AG09309 (cell line): ENCODE results near the gene GNL1.

Experiments used
- DNase-seq: peaks from one replicate; pipeline ENCODE4 v3.0.0-alpha.2; 2010; ENCODE audit warnings: low read depth
- H3K4me3 ChIP-seq: 2 replicates; pipeline ENCODE4 v1.5.1; 2011; ENCODE audit warnings: mild to moderate bottlenecking, low read depth, low read length, moderate library complexity; ENCODE audit not compliant: control insufficient read depth
- TF ChIP-seq, protein P1 (sequence below): IDR thresholded peaks from 2 replicates; pipeline ENCODE4 v1.5.1; 2011; ENCODE audit warnings: mild to moderate bottlenecking, low read depth, low read length, inconsistent platforms; ENCODE audit not compliant: insufficient read depth, control insufficient read depth; ENCODE audit errors: missing control alignments

The GNL1 gene

DNA sequence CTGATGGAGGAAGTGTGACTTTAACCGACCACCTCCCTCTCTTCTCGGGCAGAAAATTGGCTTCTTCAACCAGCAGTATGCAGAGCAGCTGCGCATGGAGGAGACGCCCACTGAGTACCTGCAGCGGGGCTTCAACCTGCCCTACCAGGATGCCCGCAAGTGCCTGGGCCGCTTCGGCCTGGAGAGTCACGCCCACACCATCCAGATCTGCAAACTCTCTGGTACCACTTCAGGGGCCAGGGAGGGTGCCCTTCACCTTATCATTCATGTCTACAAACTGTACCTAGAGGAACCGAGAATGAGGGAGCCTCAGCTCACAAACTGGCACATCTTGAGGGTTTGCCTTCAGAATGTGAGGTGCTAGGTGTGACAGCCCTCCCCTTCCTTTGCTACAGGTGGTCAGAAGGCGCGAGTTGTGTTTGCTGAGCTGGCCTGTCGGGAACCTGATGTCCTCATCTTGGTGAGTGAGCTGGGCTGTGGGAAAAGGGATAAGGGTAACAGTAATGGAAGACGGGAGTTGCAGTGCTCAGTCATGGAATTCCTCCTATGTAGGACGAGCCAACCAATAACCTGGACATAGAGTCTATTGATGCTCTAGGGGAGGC lies 33.6 kb upstream of the GNL1 start:
- TF ChIP-seq, protein P1, sequence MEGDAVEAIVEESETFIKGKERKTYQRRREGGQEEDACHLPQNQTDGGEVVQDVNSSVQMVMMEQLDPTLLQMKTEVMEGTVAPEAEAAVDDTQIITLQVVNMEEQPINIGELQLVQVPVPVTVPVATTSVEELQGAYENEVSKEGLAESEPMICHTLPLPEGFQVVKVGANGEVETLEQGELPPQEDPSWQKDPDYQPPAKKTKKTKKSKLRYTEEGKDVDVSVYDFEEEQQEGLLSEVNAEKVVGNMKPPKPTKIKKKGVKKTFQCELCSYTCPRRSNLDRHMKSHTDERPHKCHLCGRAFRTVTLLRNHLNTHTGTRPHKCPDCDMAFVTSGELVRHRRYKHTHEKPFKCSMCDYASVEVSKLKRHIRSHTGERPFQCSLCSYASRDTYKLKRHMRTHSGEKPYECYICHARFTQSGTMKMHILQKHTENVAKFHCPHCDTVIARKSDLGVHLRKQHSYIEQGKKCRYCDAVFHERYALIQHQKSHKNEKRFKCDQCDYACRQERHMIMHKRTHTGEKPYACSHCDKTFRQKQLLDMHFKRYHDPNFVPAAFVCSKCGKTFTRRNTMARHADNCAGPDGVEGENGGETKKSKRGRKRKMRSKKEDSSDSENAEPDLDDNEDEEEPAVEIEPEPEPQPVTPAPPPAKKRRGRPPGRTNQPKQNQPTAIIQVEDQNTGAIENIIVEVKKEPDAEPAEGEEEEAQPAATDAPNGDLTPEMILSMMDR, result no peak
- no peak overlapping the region for H3K4me3 ChIP-seq
- DNase-seq, result no peak

DNA sequence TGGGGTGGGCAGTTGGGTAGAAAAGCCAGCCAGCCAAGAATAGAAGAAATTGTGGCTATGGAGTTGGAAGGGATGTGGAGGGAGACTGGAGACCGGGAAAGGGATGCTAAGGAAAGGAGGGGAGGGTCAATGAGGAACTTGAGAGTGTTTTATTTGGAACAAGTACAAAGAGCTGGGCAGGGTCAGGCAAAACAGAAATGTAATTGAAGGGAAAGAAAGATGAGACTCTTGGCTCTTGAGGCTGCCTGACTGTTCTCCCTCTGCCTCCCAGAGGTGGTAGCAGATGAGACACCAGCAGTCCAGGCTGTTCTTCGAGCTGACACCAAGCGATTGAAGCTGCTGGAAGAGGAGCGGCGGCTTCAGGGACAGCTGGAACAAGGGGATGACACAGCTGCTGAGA lies 27.6 kb upstream of the GNL1 start:
- no peak for DNase-seq

DNA sequence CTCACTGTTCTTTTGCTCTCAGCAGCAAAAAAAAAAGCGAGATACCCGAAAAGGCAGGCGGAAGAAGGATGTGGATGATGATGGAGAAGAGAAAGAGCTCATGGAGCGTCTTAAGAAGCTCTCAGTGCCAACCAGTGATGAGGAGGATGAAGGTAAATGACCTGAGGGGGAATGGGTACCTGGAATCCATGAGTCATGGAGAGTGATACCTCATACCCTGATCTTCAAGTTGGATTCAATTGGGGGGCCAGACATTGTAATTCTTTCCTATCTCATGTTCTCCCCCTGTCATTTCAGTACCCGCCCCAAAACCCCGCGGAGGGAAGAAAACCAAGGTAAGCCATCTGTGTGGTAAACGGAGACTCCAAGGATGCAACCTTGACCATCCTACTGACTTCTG lies 21.8 kb upstream of the GNL1 start:
- DNase-seq, result no peak
- no peak overlapping the region for H3K4me3 ChIP-seq
- TF ChIP-seq, protein P1, result no peak

More for the DNA sequence above, 27.6 kb upstream of the GNL1 start:
- H3K4me3 ChIP-seq, result no peak overlapping the region
- TF ChIP-seq, protein P1, result no peak

DNA sequence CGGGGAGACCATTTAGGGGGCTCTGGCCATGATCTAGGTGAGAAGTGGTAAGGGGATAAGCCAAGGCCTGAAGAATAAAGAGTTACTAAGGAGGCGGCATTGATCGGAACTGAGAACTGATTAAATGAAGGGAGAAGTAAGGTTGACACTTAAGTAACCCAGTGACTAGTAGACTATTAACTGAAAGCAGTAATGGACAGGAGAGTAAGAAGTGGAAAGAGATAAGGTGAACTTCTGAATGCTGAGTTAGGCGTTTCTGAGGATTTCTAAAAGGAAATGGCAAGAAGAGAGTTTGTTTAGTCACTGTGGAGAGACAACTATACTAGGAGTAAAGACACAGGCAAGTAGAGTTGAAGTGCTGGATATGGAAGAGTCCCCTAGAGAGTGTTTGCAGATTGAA lies 16.8 kb upstream of the GNL1 start:
- no peak overlapping the region for H3K4me3 ChIP-seq
- DNase-seq, result no peak
- TF ChIP-seq, protein P1, result no peak

DNA sequence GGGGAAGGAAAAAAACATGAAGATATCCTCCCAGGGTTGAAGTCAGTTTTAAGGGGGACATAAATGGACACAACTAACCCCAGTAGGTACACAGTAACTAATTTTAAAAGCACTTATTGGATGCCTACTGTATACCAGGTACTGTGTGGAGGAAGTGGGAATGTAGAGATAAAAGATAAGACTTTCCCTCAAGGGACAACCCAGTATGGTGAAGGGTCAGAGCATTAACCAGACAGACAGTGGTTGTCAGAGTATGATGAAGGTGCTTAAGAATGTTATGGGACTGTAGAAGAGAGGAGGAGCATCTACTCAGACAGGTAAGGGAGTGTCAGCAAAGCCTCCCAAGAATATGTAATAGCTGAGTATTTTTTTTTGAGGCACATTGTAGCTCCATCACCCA lies 15.9 kb upstream of the GNL1 start:
- DNase-seq, result no peak
- peak overlapping the region; percentile 97 for H3K4me3 ChIP-seq
- TF ChIP-seq, protein P1, result no peak

DNA sequence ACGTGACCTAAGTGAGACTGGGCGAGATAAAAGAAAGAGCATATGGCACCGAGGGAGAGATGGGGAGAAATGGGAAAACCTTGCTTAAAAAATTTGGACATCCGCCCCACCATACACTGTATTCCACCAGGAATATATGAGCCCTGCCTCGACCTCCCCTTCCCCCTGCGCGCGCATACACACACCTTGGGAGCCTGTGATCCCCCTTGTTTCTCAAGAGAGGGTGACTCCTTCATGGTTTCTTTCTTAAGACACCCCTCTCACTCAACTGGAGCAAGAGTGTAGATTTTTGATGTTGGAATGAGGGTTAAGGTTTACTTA lies 15.4 kb upstream of the GNL1 start:
- H3K4me3 ChIP-seq, result peak overlapping the region; percentile 97
- TF ChIP-seq, protein P1, result no peak
- no peak for DNase-seq
